T-helper 22 cell (primary cell): Measurements from ENCODE around the gene PGLYRP2.

Experiments
- DNase-seq: peaks from one replicate; pipeline ENCODE4 v3.0.0-alpha.2; 2020; ENCODE audit warnings: low read depth

PGLYRP2 gene

GRCh38 chr19:15456441-15456840 lies 22.9 kb downstream of the PGLYRP2 start:
- DNase-seq, result no peak

- DNase-seq, result no peak
These were observed 23.3 kb downstream of the PGLYRP2 start for GRCh38 chr19:15455996-15456395.

- DNase-seq, result no peak
These were observed 25.1 kb downstream of the PGLYRP2 start for GRCh38 chr19:15453906-15454860.

- no peak for DNase-seq
These were observed 26.2 kb downstream of the PGLYRP2 start for GRCh38 chr19:15453091-15453578.

- no peak for DNase-seq
These were observed 26.9 kb downstream of the PGLYRP2 start for GRCh38 chr19:15452111-15453047.

GRCh38 chr19:15450528-15450890 lies 28.8 kb downstream of the PGLYRP2 start:
- DNase-seq, result no peak

GRCh38 chr19:15449620-15450527 lies 29.4 kb downstream of the PGLYRP2 start, which contains the start of gene WIZ:
Gene WIZ (minus strand): TSS chr19:15449956. CDS start chr19:15448307, 1,649 bp downstream.
- DNase-seq, result peak; percentile 69

- DNase-seq, result no peak
These were observed 30.3 kb downstream of the PGLYRP2 start for GRCh38 chr19:15448778-15449619.

GRCh38 chr19:15448044-15448777 lies 31.1 kb downstream of the PGLYRP2 start:
- no peak for DNase-seq

- DNase-seq, result no peak
These were observed 32.2 kb downstream of the PGLYRP2 start for GRCh38 chr19:15447057-15447456.

- no peak for DNase-seq
These were observed 33.4 kb downstream of the PGLYRP2 start for GRCh38 chr19:15445807-15446376.

- DNase-seq, result no peak
These were observed 34.1 kb downstream of the PGLYRP2 start for GRCh38 chr19:15445227-15445605.

- no peak for DNase-seq
These were observed 34.6 kb downstream of the PGLYRP2 start for GRCh38 chr19:15444505-15445226.

GRCh38 chr19:15443838-15444237 lies 35.5 kb downstream of the PGLYRP2 start:
- DNase-seq, result no peak

GRCh38 chr19:15443325-15443724 lies 36.0 kb downstream of the PGLYRP2 start:
- DNase-seq, result no peak

- DNase-seq, result no peak
These were observed 37.0 kb downstream of the PGLYRP2 start for GRCh38 chr19:15442142-15442920.

GRCh38 chr19:15441317-15441716 lies 38.0 kb downstream of the PGLYRP2 start:
- no peak for DNase-seq
